ENCODE measurements around the gene SRBD1. TPM values are rescaled to one million over a fixed set of nuclear protein-coding genes. Genes with fewer than 3 reads are reported as not detected.

The SRBD1 gene
- total RNA-seq, 1 experiment from 2014 or later, result 22.8 TPM

GRCh38 chr2:45578056-45578843 lies 32.8 kb downstream of the SRBD1 start (continued):
- TF ChIP-seq ZSCAN18 (CRISPR knock-in tag; IDR thresholded peaks at IDR 0.05) (no peak), ZNF263 (CRISPR knock-in tag; IDR thresholded peaks at IDR 0.05; ENCODE audit: low read depth) (no peak), TCF7 (CRISPR knock-in tag; IDR thresholded peaks at IDR 0.05; ENCODE audit: low read depth) (no peak), PRRX2 (CRISPR knock-in tag; IDR thresholded peaks at IDR 0.05) (no peak), GABPB1 (CRISPR knock-in tag; IDR thresholded peaks at IDR 0.05) (no peak), ZNF425 (CRISPR knock-in tag; conservative IDR thresholded peaks at IDR 0.05) (no peak), FOXP1 (CRISPR knock-in tag; IDR thresholded peaks at IDR 0.05; ENCODE audit: borderline replicate concordance) (no peak)

GRCh38 chr2:45577441-45577840 lies 33.6 kb downstream of the SRBD1 start:
- ChIA-PET POLR2A (no interaction called here), CTCF (interaction anchor here (1.5 kb wide), 1 partner anchor 30 kb away, joined by 6 read pairs; no protein-coding TSS in a partner anchor)
- ATAC-seq, result no peak
- Mint-ChIP-seq H3K9me3 (no peaks in the 10 kb centered on the region), H3K36me3 (peaks cover 28% of the 10 kb centered on the region), H3K27ac (no peak overlapping the region), H3K4me3 (no peak overlapping the region), H3K27me3 (ENCODE audit: low read depth) (no peaks in the 10 kb centered on the region), H3K4me1 (peaks cover 10% of the 10 kb centered on the region)
- TF ChIP-seq HMGA2 (CRISPR knock-in tag; IDR thresholded peaks at IDR 0.05) (no peak), ZNF532 (CRISPR knock-in tag; IDR thresholded peaks at IDR 0.05; ENCODE audit: borderline replicate concordance) (no peak), SMAD3 (CRISPR knock-in tag; IDR thresholded peaks at IDR 0.05; ENCODE audit: borderline replicate concordance) (no peak), TEAD4 (CRISPR knock-in tag; IDR thresholded peaks at IDR 0.05) (no peak), NFYB (CRISPR knock-in tag; conservative IDR thresholded peaks at IDR 0.05; ENCODE audit: low read depth) (no peak), EMX1 (CRISPR knock-in tag; IDR thresholded peaks at IDR 0.05) (no peak), ZBTB43 (CRISPR knock-in tag; IDR thresholded peaks at IDR 0.05) (no peak), ZNF512 (CRISPR knock-in tag; IDR thresholded peaks at IDR 0.05; ENCODE audit: borderline replicate concordance) (no peak), ZBTB21 (CRISPR knock-in tag; IDR thresholded peaks at IDR 0.05; ENCODE audit: borderline replicate concordance) (no peak), CREB1 (CRISPR knock-in tag; IDR thresholded peaks at IDR 0.05) (no peak), FOXP1 (CRISPR knock-in tag; IDR thresholded peaks at IDR 0.05; ENCODE audit: borderline replicate concordance) (no peak), OVOL2 (CRISPR knock-in tag; IDR thresholded peaks at IDR 0.05; ENCODE audit: borderline replicate concordance) (no peak)
- no peak for DNase-seq (ENCODE audit: low spot score)

Data from WTC11 (cell line).